ENCODE measurements around the gene IL4R.

Gene IL4R

DNA sequence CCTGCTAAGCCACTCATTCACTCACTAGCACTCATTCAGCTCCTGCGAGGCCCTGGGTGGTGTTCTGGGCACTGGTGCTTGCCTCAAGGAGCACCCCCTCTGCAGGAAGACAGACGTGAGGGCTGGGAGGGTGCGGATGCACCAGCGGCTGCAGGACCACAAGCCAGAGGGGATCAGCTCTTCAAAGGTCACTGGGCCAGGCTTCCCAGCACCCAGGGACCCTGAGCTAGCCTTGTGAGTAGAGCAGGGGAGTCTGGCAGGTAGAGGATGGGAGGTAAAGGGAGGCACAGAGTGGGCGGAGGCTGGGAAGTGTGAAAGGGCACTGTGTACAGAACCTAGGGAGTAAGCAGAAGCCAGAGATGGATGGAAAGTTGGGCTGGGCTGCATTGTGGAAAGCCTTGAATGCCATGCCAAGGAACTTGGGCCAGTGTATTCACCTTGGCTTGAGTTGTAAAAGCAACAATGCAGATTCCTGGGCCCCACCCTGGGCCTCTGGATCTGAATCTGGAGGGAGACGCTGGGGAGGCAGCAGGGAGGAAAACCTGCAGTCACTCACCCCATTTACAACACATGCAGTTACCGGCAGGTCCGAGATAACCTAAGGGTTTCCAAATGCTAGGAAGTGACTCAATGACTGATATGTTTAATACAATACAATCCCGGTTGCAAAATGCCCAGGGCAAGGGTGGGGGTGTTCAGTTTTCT, 1.7 kb downstream of the IL4R start:
- peak overlapping the region; percentile 33 for H2BK15ac ChIP-seq (ENCODE audit: low read length)
- no peak overlapping the region for H2BK5ac ChIP-seq (ENCODE audit: low read length)
- H3K14ac ChIP-seq (ENCODE audit: low read length), result no peak overlapping the region
- no peak overlapping the region for H2AFZ ChIP-seq (ENCODE audit: low read length)
- H3K9ac ChIP-seq (ENCODE audit: low read depth, low read length, poor library complexity), result peak overlapping the region; percentile 4
- H3K36me3 ChIP-seq (replicated peaks in 1 of 2; ENCODE audit: control insufficient read depth in 2 of 2, insufficient read depth in 2 of 2, low read length in 2 of 2), result no peaks in the 10 kb centered on the region
- H3K4ac ChIP-seq (ENCODE audit: low read length), result no peak overlapping the region
- no peak for DNase-seq (ENCODE audit: low spot score)
- WGBS, 2 donors (ENCODE audit: extremely low coverage in 2 of 2, insufficient read length in 2 of 2, insufficient replicate concordance in 1 of 2), result no CpG with 5 or more reads among the region's 9 CpGs
- H2AK5ac ChIP-seq (ENCODE audit: low read depth, low read length), result peak overlapping the region; percentile 83
- peaks cover 2% of the 10 kb centered on the region for H3K79me1 ChIP-seq (ENCODE audit: low read depth, low read length)
- H2BK12ac ChIP-seq (ENCODE audit: low read length), result peak overlapping the region; percentile 14
- no peaks in the 10 kb centered on the region for H3K9me3 ChIP-seq (replicated peaks in 1 of 2; ENCODE audit: control insufficient read depth in 2 of 2, insufficient read depth in 1 of 2, low read depth in 1 of 2, low read length in 2 of 2)
- peak overlapping the region; percentile 38 for H3K18ac ChIP-seq (ENCODE audit: low read length)
- no peak overlapping the region for H4K8ac ChIP-seq (ENCODE audit: low read depth, low read length)
- H4K91ac ChIP-seq (ENCODE audit: low read depth, low read length, poor library complexity), result no peak overlapping the region
- H3K4me1 ChIP-seq (ENCODE audit: control insufficient read depth in 2 of 2, insufficient read depth in 1 of 2, low read depth in 1 of 2, low read length in 2 of 2), result peaks cover 4 to 5% of the 10 kb centered on the region in 2 donors
- no peak overlapping the region for H3K27ac ChIP-seq (replicated peaks; ENCODE audit: low read length)
- peak overlapping the region; percentile 18 for H3K4me2 ChIP-seq (ENCODE audit: insufficient read depth, low read length, poor library complexity, severe bottlenecking)
- no peak overlapping the region for H3K4me3 ChIP-seq (ENCODE audit: low read length in 2 of 2)
- H3K23ac ChIP-seq (ENCODE audit: low read depth, low read length, poor library complexity), result peak overlapping the region; percentile 5
- H2BK120ac ChIP-seq (ENCODE audit: low read depth, low read length), result peak overlapping the region; percentile 78
- peaks cover 0 to 22% (median 18%) of the 10 kb centered on the region in 3 experiments for H3K27me3 ChIP-seq (ENCODE audit: control insufficient read depth in 3 of 3, insufficient read depth in 3 of 3, low read depth in 1 of 3, low read length in 3 of 3)

DNA sequence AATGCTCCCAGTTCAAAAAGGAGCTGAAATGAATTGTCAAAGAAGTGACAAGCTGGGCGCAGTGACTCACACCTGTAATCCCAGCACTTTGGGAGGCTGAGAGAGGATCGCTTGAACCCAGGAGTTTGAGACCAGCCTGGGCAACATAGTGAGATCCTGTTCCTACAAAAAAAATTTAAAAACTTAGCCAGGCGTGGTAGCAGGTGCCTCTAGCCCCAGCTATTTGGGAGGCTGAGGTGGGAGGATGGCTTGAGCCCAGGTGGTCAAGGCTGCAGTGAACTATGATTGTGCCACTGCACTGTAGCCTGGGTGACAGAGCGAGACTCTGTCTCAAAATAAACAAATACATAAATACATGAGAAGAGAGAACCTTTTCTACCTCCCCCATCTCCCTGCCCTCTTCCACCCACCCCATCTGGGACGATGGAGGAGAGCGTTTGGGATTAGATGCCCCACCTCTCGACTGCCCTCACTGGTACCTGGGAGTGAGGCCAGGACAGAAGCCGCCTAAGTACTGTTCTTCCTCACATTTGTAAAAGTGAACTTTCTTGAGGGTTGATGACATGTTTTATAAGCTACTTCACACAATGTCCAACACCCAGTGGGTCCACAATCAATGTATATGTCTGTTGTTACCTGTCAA, 2.4 kb downstream of the IL4R start:
- H3K4me2 ChIP-seq (ENCODE audit: insufficient read depth, low read length, poor library complexity, severe bottlenecking), result no peak overlapping the region
- H3K27ac ChIP-seq (replicated peaks; ENCODE audit: low read length), result no peak overlapping the region
- no peaks in the 10 kb centered on the region for H3K9me3 ChIP-seq (replicated peaks in 1 of 2; ENCODE audit: control insufficient read depth in 2 of 2, insufficient read depth in 1 of 2, low read depth in 1 of 2, low read length in 2 of 2)
- no peak for DNase-seq (ENCODE audit: low spot score)
- peaks cover 0 to 18% (median 16%) of the 10 kb centered on the region in 3 experiments for H3K27me3 ChIP-seq (ENCODE audit: control insufficient read depth in 3 of 3, insufficient read depth in 3 of 3, low read depth in 1 of 3, low read length in 3 of 3)
- H3K14ac ChIP-seq (ENCODE audit: low read length), result no peak overlapping the region
- H3K4me1 ChIP-seq (ENCODE audit: control insufficient read depth in 2 of 2, insufficient read depth in 1 of 2, low read depth in 1 of 2, low read length in 2 of 2), result peaks cover 4 to 5% of the 10 kb centered on the region in 2 donors
- H3K79me1 ChIP-seq (ENCODE audit: low read depth, low read length), result peaks cover 2% of the 10 kb centered on the region
- H2BK15ac ChIP-seq (ENCODE audit: low read length), result no peak overlapping the region
- H2BK5ac ChIP-seq (ENCODE audit: low read length), result no peak overlapping the region
- no peak overlapping the region for H2AFZ ChIP-seq (ENCODE audit: low read length)
- H4K8ac ChIP-seq (ENCODE audit: low read depth, low read length), result no peak overlapping the region
- no CpG with 5 or more reads among the region's 8 CpGs for WGBS, 2 donors (ENCODE audit: extremely low coverage in 2 of 2, insufficient read length in 2 of 2, insufficient replicate concordance in 1 of 2)
- H3K36me3 ChIP-seq (replicated peaks in 1 of 2; ENCODE audit: control insufficient read depth in 2 of 2, insufficient read depth in 2 of 2, low read length in 2 of 2), result no peaks in the 10 kb centered on the region
- no peak overlapping the region for H3K4me3 ChIP-seq (ENCODE audit: low read length in 2 of 2)
- no peak overlapping the region for H3K18ac ChIP-seq (ENCODE audit: low read length)
- no peak overlapping the region for H3K23ac ChIP-seq (ENCODE audit: low read depth, low read length, poor library complexity)
- H3K4ac ChIP-seq (ENCODE audit: low read length), result no peak overlapping the region
- H2BK120ac ChIP-seq (ENCODE audit: low read depth, low read length), result peak overlapping the region; percentile 78
- no peak overlapping the region for H4K91ac ChIP-seq (ENCODE audit: low read depth, low read length, poor library complexity)
- H2AK5ac ChIP-seq (ENCODE audit: low read depth, low read length), result no peak overlapping the region
- H3K9ac ChIP-seq (ENCODE audit: low read depth, low read length, poor library complexity), result no peak overlapping the region
- H2BK12ac ChIP-seq (ENCODE audit: low read length), result no peak overlapping the region

DNA sequence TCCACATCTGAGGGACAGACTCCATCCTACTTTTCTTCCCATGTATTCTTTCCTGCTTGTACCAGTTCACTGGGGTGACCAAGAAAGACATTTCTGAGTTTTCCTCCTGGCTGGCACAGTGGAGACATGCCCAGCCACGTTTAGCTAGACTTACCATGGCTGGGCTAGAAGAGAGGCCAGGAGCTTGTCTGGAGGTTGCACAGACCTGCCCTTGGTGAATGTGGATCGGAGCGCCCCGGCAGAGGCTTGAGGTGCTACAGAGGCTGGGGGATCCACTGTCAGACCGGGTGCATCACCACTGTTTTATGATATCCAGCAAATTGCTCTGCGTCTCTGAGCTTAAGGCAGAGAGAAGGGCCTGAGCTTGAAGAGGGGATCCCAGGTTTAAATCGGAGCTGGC, 3.5 kb downstream of the IL4R start:
- H3K4ac ChIP-seq (ENCODE audit: low read length), result peak overlapping the region; percentile 23
- H3K18ac ChIP-seq (ENCODE audit: low read length), result peak overlapping the region; percentile 71
- no peak overlapping the region for H2BK120ac ChIP-seq (ENCODE audit: low read depth, low read length)
- H2BK5ac ChIP-seq (ENCODE audit: low read length), result no peak overlapping the region
- H2AK5ac ChIP-seq (ENCODE audit: low read depth, low read length), result no peak overlapping the region
- H3K79me1 ChIP-seq (ENCODE audit: low read depth, low read length), result peaks cover 2% of the 10 kb centered on the region
- no peak overlapping the region for H2BK12ac ChIP-seq (ENCODE audit: low read length)
- H3K4me1 ChIP-seq (ENCODE audit: control insufficient read depth in 2 of 2, insufficient read depth in 1 of 2, low read depth in 1 of 2, low read length in 2 of 2), result peaks cover 4 to 5% of the 10 kb centered on the region in 2 donors
- no peak overlapping the region for H2BK15ac ChIP-seq (ENCODE audit: low read length)
- peak overlapping the region; percentile 82 for H4K8ac ChIP-seq (ENCODE audit: low read depth, low read length)
- no peak overlapping the region for H3K4me3 ChIP-seq (ENCODE audit: low read length in 2 of 2)
- no peak overlapping the region for H3K27ac ChIP-seq (replicated peaks; ENCODE audit: low read length)
- no peak overlapping the region for H3K4me2 ChIP-seq (ENCODE audit: insufficient read depth, low read length, poor library complexity, severe bottlenecking)
- no peaks in the 10 kb centered on the region for H3K36me3 ChIP-seq (replicated peaks in 1 of 2; ENCODE audit: control insufficient read depth in 2 of 2, insufficient read depth in 2 of 2, low read length in 2 of 2)
- peaks cover 0 to 13% (median 8%) of the 10 kb centered on the region in 3 experiments for H3K27me3 ChIP-seq (ENCODE audit: control insufficient read depth in 3 of 3, insufficient read depth in 3 of 3, low read depth in 1 of 3, low read length in 3 of 3)
- DNase-seq (ENCODE audit: low spot score), result no peak
- no CpG with 5 or more reads among the region's 7 CpGs for WGBS, 2 donors (ENCODE audit: extremely low coverage in 2 of 2, insufficient read length in 2 of 2, insufficient replicate concordance in 1 of 2)
- no peak overlapping the region for H3K14ac ChIP-seq (ENCODE audit: low read length)
- H4K91ac ChIP-seq (ENCODE audit: low read depth, low read length, poor library complexity), result no peak overlapping the region
- H3K9ac ChIP-seq (ENCODE audit: low read depth, low read length, poor library complexity), result no peak overlapping the region
- H3K9me3 ChIP-seq (replicated peaks in 1 of 2; ENCODE audit: control insufficient read depth in 2 of 2, insufficient read depth in 1 of 2, low read depth in 1 of 2, low read length in 2 of 2), result no peaks in the 10 kb centered on the region
- no peak overlapping the region for H2AFZ ChIP-seq (ENCODE audit: low read length)
- H3K23ac ChIP-seq (ENCODE audit: low read depth, low read length, poor library complexity), result no peak overlapping the region

DNA sequence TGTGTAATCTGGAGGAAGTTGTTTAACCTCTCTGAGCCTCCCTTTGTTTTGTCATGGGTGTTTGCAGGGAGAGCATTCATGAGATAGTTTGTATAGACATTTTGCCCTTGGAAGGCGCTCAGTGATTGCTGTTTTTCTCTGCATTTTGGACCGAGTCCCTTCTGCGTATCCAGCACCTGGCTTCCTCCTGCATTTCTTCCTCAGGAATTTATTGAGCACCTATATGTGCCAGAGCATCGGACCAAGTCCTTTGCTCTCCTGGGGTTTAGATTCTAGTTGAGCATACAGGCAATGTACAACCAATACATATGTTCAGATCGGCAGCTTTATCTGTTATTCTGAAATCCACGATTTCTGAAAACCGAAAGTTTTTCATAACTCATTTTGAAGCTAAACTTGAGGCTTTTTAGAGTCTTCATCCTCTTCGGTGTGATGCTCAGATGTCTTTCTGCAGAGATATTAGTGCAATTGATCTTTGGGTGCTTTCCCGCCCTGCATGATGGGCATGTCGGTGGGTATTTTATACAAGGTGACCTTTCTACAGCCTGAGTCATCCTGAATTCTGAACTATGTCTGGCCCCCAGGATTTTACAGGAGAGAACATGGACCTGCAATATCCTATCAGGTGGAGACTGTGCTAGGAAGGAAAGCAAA, 4.1 kb downstream of the IL4R start:
- no peak overlapping the region for H2BK12ac ChIP-seq (ENCODE audit: low read length)
- WGBS, 2 donors (ENCODE audit: extremely low coverage in 2 of 2, insufficient read length in 2 of 2, insufficient replicate concordance in 1 of 2), result no CpG with 5 or more reads among the region's 10 CpGs
- H3K4me1 ChIP-seq (ENCODE audit: control insufficient read depth in 2 of 2, insufficient read depth in 1 of 2, low read depth in 1 of 2, low read length in 2 of 2), result peaks cover 4 to 5% of the 10 kb centered on the region in 2 donors
- no peak overlapping the region for H4K91ac ChIP-seq (ENCODE audit: low read depth, low read length, poor library complexity)
- no peak overlapping the region for H3K4me3 ChIP-seq (ENCODE audit: low read length in 2 of 2)
- no peak overlapping the region for H2BK5ac ChIP-seq (ENCODE audit: low read length)
- H3K4ac ChIP-seq (ENCODE audit: low read length), result no peak overlapping the region
- H3K18ac ChIP-seq (ENCODE audit: low read length), result no peak overlapping the region
- no peak overlapping the region for H3K9ac ChIP-seq (ENCODE audit: low read depth, low read length, poor library complexity)
- no peak overlapping the region for H2AFZ ChIP-seq (ENCODE audit: low read length)
- no peaks in the 10 kb centered on the region for H3K9me3 ChIP-seq (replicated peaks in 1 of 2; ENCODE audit: control insufficient read depth in 2 of 2, insufficient read depth in 1 of 2, low read depth in 1 of 2, low read length in 2 of 2)
- H4K8ac ChIP-seq (ENCODE audit: low read depth, low read length), result no peak overlapping the region
- no peak overlapping the region for H2AK5ac ChIP-seq (ENCODE audit: low read depth, low read length)
- no peak overlapping the region for H2BK120ac ChIP-seq (ENCODE audit: low read depth, low read length)
- H3K27me3 ChIP-seq (ENCODE audit: control insufficient read depth in 3 of 3, insufficient read depth in 3 of 3, low read depth in 1 of 3, low read length in 3 of 3), result peaks cover 0 to 13% (median 5%) of the 10 kb centered on the region in 3 experiments
- H2BK15ac ChIP-seq (ENCODE audit: low read length), result no peak overlapping the region
- no peak for DNase-seq (ENCODE audit: low spot score)
- no peak overlapping the region for H3K4me2 ChIP-seq (ENCODE audit: insufficient read depth, low read length, poor library complexity, severe bottlenecking)
- no peak overlapping the region for H3K14ac ChIP-seq (ENCODE audit: low read length)
- H3K23ac ChIP-seq (ENCODE audit: low read depth, low read length, poor library complexity), result no peak overlapping the region
- H3K79me1 ChIP-seq (ENCODE audit: low read depth, low read length), result peaks cover 2% of the 10 kb centered on the region
- no peak overlapping the region for H3K27ac ChIP-seq (replicated peaks; ENCODE audit: low read length)
- no peaks in the 10 kb centered on the region for H3K36me3 ChIP-seq (replicated peaks in 1 of 2; ENCODE audit: control insufficient read depth in 2 of 2, insufficient read depth in 2 of 2, low read length in 2 of 2)
